Mesodermal cell (in vitro differentiated cells): ENCODE results near the gene PRAF2.
A peak's percentile ranks its signal among the peaks of the same experiment; 100 is the strongest.

ENCODE experiments used
- H3K27ac ChIP-seq: 2 replicates; pipeline ENCODE4 v1.7.0; 2013; ENCODE audit warnings: mild to moderate bottlenecking, low read depth, low read length, moderate library complexity; ENCODE audit not compliant: severe bottlenecking
- H3K36me3 ChIP-seq: 2 replicates; pipeline ENCODE4 v1.7.1; 2013; ENCODE audit warnings: mild to moderate bottlenecking, low read length, moderate library complexity; ENCODE audit not compliant: control insufficient read depth, insufficient read depth
- H3K4me1 ChIP-seq: one replicate; pipeline ENCODE4 v1.7.1; 2013; ENCODE audit warnings: mild to moderate bottlenecking, low read length; ENCODE audit not compliant: insufficient read depth, control insufficient read depth, poor library complexity, severe bottlenecking
- H3K4me3 ChIP-seq: 2 replicates; pipeline ENCODE4 v1.7.0; 2013; ENCODE audit warnings: low read length, control low read depth, mild to moderate bottlenecking; ENCODE audit not compliant: insufficient read depth, poor library complexity, severe bottlenecking; ENCODE audit errors: extremely low read depth
- H3K9me3 ChIP-seq: 2 replicates; pipeline ENCODE4 v1.7.1; 2013; ENCODE audit warnings: mild to moderate bottlenecking, low read length, moderate library complexity; ENCODE audit not compliant: control insufficient read depth
- WGBS, 2 experiments: methylation state at CpG; one replicate each; pipeline ENCODE4 v1.1.5; 2013; ENCODE audit warnings: missing lambda C conversion rate in 2 of 2; ENCODE audit not compliant: insufficient coverage in 2 of 2; 5-methylcytosine and 5-hydroxymethylcytosine counted together

PRAF2 gene

DNA sequence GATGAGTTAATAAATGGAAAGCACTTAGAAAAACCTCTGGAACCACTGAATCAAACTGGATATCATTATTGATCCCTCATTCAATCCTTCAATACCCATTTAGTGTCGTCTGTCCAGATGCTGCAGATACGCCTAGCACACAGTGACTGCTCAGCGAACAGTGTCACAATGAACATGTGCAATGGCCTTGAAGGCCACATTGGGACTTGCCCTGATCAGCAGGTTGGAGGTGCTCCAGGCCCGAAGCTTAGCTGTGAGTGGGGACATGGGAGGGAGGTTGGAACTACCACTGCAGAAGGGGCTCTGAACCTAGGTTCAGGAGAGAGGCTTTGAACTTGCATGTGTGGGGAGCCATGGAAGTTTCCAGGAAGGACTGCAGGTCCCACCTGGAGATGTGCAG lies 32.5 kb upstream of the PRAF2 start:
- WGBS, 2 experiments: 72 to 100% methylated on average over 1 to 4 of the region's 4 CpGs
- H3K4me3 ChIP-seq: no peak overlapping the region
- H3K27ac ChIP-seq: no peak overlapping the region
- no peaks in the 10 kb centered on the region for H3K4me1 ChIP-seq
- H3K9me3 ChIP-seq: no peaks in the 10 kb centered on the region
- peaks cover 10% of the 10 kb centered on the region for H3K36me3 ChIP-seq

DNA sequence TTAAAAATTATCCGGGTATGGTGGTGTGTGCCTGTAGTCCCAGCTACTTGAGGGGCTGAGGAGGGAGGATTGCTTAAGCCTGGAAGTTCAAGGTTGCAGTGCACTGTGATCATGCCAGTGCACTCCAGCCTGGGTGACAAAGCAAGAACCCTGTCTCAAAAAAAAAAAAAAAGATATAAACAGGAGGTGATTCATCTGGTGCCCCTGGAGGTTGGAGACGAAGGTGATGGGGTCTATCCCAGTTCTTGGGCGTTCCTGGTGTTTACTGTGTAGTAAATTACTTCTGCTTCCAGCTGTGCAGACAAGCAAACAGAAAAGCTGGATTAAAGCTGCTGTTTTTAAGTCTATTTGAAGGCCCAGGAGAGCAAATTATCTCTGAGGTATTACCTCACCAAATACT lies 29.8 kb upstream of the PRAF2 start:
- Histone ChIP-seq H3K4me3 (no peak overlapping the region), H3K4me1 (no peaks in the 10 kb centered on the region), H3K27ac (no peak overlapping the region), H3K36me3 (peaks cover 4% of the 10 kb centered on the region), H3K9me3 (no peaks in the 10 kb centered on the region)
- 80% methylated on average over 1 of the region's 3 CpGs; no CpG with 5 or more reads in 1 of the 2 experiments for WGBS, 2 experiments

- no peak overlapping the region for H3K4me3 ChIP-seq
- H3K9me3 ChIP-seq: no peaks in the 10 kb centered on the region
- no peak overlapping the region for H3K27ac ChIP-seq
- 100% methylated on average over 2 of the region's 9 CpGs for WGBS, 2 experiments
- no peaks in the 10 kb centered on the region for H3K4me1 ChIP-seq
- H3K36me3 ChIP-seq: peaks cover 4% of the 10 kb centered on the region
Observed at GRCh38 chrX:49102190-49102589, 28.4 kb upstream of the PRAF2 start.

GRCh38 chrX:49101629-49101984 lies 27.8 kb upstream of the PRAF2 start:
- H3K27ac ChIP-seq: no peak overlapping the region
- H3K9me3 ChIP-seq: no peaks in the 10 kb centered on the region
- peak overlapping the region; percentile 49 for H3K4me3 ChIP-seq
- H3K36me3 ChIP-seq: peaks cover 4% of the 10 kb centered on the region
- H3K4me1 ChIP-seq: no peaks in the 10 kb centered on the region
- WGBS, 2 experiments: no CpG with 5 or more reads among the region's 9 CpGs

DNA sequence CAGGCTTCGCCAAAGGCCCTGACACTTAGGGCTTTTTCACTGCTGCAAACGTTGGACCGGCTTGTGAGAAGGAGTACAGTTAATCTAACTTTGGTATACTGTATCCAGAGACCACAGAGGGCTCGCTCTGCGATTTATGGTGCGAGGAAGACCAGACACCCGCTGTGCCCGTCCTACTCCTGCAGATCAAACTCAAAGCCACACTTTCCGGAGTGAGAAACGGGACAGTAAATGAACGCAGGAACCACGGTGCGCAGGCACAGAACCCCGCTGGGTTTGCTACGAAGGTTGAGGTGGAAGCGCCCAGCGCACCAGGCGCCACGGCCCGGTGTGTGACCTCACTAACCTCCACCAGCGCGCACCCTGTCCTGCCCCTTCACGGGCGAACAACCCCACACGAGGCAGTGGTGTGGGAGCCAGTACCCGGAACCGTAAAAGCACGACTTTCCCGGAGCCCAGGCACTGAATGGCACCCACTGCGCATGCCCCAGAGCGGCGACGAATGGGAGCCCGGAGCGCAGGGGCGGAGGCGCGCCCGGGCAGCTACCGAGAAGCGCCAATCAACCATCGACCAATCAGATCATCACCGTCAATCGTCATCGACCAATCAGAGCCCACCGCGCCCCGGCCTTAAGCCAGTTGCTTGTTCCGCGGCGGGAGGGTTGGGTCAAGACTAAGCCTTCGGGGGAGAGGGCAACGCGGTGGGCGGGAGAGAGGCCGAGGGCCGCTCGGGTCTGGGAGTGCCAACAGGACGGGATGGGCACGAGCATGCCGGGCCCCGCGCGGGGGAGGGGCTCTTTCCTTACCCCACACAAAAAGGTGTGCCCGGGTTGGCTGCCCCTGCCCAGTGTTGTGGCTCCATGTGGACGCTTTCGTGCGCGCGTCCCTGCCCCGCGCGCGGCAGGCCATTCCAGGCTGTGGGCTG lies 27.2 kb upstream of the PRAF2 start:
- no peaks in the 10 kb centered on the region for H3K4me1 ChIP-seq
- 0% methylated on average over 10 to 19 of the region's 74 CpGs for WGBS, 2 experiments
- peak overlapping the region; percentile 49 for H3K4me3 ChIP-seq
- H3K27ac ChIP-seq: peak overlapping the region; percentile 57
- H3K9me3 ChIP-seq: no peaks in the 10 kb centered on the region
- H3K36me3 ChIP-seq: no peaks in the 10 kb centered on the region

DNA sequence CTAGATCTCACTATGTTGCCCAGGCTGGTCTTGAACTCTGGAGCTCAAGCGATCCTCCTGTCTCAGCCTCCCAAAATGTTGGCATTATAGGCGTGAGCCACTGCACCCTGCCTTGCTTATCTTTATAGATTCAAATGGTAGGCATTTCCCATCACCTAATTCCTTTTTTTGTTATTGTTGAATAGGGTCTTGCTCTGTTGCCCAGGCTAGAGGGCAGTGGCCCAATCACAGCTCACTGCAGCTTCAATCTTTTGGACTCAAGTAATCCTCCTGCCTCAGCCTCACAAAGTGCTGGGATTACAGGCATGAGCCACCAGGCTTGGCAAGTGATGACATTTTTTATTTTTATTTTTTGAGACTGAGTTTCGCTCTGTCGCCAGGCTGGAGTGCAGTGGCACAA lies 22.6 kb upstream of the PRAF2 start:
- Histone ChIP-seq H3K4me1 (no peaks in the 10 kb centered on the region), H3K9me3 (no peaks in the 10 kb centered on the region), H3K4me3 (no peak overlapping the region), H3K27ac (no peak overlapping the region), H3K36me3 (no peaks in the 10 kb centered on the region)
- WGBS, 2 experiments: 86 to 91% methylated on average over 1 to 2 of the region's 4 CpGs

- no peaks in the 10 kb centered on the region for H3K4me1 ChIP-seq
- H3K9me3 ChIP-seq: no peaks in the 10 kb centered on the region
- WGBS, 2 experiments: 100% methylated on average over 1 of the region's 4 CpGs; no CpG with 5 or more reads in 1 of the 2 experiments
- no peak overlapping the region for H3K4me3 ChIP-seq
- no peak overlapping the region for H3K27ac ChIP-seq
- no peaks in the 10 kb centered on the region for H3K36me3 ChIP-seq
Observed at GRCh38 chrX:49089553-49089952, 15.8 kb upstream of the PRAF2 start.

DNA sequence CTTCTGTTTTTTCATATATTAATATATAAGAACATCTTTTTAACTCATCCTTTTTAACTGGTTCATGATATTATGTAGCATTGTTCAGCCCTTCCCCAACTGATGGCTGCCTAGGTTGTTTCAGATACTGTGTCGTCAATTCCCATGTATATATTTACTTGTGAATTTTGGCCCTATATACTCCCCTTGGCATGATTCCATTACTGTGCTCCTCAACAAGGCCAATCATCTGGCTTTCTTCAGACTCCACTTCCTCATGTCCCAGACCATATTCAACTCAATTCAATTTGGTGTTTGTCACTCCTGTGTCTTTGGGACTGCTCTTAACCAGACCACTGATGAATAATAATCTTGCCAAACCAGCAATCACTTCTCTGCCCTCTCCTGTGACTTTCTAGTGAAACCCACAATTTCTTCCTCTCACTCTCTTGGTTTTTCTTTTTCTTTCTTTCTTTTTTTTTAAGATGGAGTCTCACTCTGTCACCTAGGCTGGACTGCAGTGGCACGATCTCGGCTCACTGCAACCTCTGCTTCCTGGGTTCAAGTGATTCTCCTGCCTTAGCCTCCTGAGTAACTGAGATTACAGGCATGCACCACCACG lies 8.6 kb upstream of the PRAF2 start:
- Histone ChIP-seq H3K9me3 (no peaks in the 10 kb centered on the region), H3K4me1 (peaks cover 3% of the 10 kb centered on the region), H3K36me3 (peaks cover 6% of the 10 kb centered on the region), H3K4me3 (no peak overlapping the region), H3K27ac (no peak overlapping the region)
- 100% methylated on average over 1 to 3 of the region's 4 CpGs for WGBS, 2 experiments

DNA sequence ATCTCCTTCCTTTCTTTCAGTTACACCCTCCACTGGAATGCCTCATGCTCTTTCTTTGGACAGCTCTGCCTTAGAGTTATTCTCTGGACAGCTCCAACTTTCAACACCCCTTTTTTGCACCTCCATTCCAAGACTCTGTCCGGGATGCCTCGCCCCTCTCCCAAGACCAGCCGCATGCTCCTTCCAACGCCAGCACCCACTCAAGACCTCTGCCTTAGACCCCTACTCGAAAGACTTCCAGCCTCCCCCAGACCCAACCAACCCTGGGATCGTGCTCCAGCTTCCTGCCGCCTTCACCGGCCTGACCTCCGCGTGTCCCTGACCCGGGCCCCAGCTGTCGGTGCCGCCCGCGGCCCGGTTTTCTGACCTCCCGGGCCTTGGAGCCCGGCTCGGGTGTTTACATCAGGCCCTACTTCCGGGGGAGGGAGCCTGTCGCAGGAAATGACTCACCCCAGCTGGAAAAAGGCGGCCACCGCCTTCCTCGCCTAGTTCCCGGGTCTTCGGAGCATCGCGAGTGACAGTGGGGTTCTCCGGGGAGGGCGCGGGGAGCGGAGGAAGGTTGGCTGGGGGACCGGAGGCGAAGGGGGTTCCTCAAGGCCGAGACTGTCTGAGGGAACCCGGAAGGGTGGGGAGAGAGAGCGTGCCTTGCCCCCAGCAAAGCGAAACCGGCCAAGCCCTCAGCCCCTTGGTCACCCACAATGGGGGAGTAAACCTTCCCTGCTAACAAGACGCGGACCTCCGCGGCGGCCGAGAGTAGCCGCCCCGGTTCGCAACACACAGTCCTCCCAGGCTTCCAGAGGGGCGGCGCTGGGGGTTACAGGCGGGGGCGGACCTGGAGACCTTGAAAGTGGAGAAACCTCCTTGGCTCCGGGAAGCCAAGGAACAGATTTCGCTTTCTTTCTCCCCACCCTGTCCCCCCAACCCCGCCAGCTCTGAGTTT lies 6.0 kb upstream of the PRAF2 start, which contains the start of gene WDR45:
TSS of gene WDR45 (minus strand) at position 399 of the 940 bp plus-strand sequence. CDS start 1,792 bp downstream, outside the sequence.
- Histone ChIP-seq H3K4me1 (peaks cover 3% of the 10 kb centered on the region), H3K36me3 (peaks cover 29% of the 10 kb centered on the region), H3K27ac (peak within 1 kb of the TSS; percentile 76), H3K9me3 (no peaks in the 10 kb centered on the region), H3K4me3 (peak within 1 kb of the TSS; percentile 52)
- WGBS, 2 experiments: 2 to 7% methylated on average over 3 to 30 of the region's 55 CpGs

DNA sequence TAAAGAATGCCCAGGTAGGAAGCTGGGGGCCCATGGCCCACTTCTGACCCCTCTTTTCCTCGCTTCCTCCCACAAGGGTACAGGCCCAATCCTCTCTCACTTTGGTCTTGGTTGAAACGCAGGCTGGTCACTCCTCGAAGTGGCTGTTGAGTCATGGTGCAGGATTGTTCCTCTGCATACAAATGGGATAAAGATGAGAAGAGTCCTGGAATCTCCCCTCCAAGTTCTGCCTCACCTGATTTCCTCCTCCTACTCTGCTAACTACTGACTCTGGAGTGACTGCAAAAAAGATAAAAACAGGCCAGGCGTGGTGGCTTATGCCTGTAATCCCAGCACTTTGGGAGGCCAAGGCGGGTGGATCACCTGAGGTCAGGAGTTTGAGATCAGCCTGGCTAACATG lies 4.1 kb upstream of the PRAF2 start:
- Histone ChIP-seq H3K9me3 (no peaks in the 10 kb centered on the region), H3K4me3 (no peak overlapping the region), H3K27ac (no peak overlapping the region), H3K36me3 (peaks cover 30% of the 10 kb centered on the region), H3K4me1 (peaks cover 3% of the 10 kb centered on the region)
- WGBS, 2 experiments: no CpG with 5 or more reads among the region's 5 CpGs
